ENCODE data around the gene ELMO1.
"Not testable (repeated sequence)": the region's sequence is repeated elsewhere in the genome, so short reads cannot be mapped to it uniquely, and the experiment has no call there.

The ELMO1 gene

GRCh38 chr7:37162106-37162505 lies 286.6 kb downstream of the ELMO1 start:
- ATAC-seq: no peak
- DNase-seq: no peak
- H3K27ac Mint-ChIP-seq: no peak overlapping the region
- no peak overlapping the region for H3K4me3 Mint-ChIP-seq
- no peaks in the 10 kb centered on the region for H3K4me1 Mint-ChIP-seq
- H3K27me3 Mint-ChIP-seq: no peaks in the 10 kb centered on the region
- H3K9me3 Mint-ChIP-seq: peaks cover 0 to 13% of the 10 kb centered on the region in 2 donors

- no peak for ATAC-seq
- DNase-seq: no peak
- H3K9me3 Mint-ChIP-seq: peaks cover 5 to 8% of the 10 kb centered on the region in 2 donors
- H3K27me3 Mint-ChIP-seq: no peaks in the 10 kb centered on the region
- no peak overlapping the region for H3K27ac Mint-ChIP-seq
- H3K4me3 Mint-ChIP-seq: no peak overlapping the region
- peaks cover 7% of the 10 kb centered on the region for H3K4me1 Mint-ChIP-seq
Observed at GRCh38 chr7:37160656-37161055, 288.0 kb downstream of the ELMO1 start.

- Mint-ChIP-seq H3K9me3 (peaks cover 8 to 13% of the 10 kb centered on the region in 2 donors), H3K27me3 (no peaks in the 10 kb centered on the region), H3K4me3 (no peak overlapping the region), H3K4me1 (peaks cover 7% of the 10 kb centered on the region), H3K27ac (no peak overlapping the region)
- ATAC-seq: no peak
- DNase-seq: no peak
Observed at GRCh38 chr7:37153376-37153775, 295.3 kb downstream of the ELMO1 start.

GRCh38 chr7:37151741-37152413 lies 296.8 kb downstream of the ELMO1 start:
- H3K27me3 Mint-ChIP-seq: no peaks in the 10 kb centered on the region
- ATAC-seq: no peak

GRCh38 chr7:37150856-37151255 lies 297.8 kb downstream of the ELMO1 start:
- H3K4me3 Mint-ChIP-seq: no peak overlapping the region
- H3K9me3 Mint-ChIP-seq: peaks cover 7 to 9% of the 10 kb centered on the region in 2 donors
- ATAC-seq: no peak
- H3K27me3 Mint-ChIP-seq: no peaks in the 10 kb centered on the region
- H3K4me1 Mint-ChIP-seq: peaks cover 6% of the 10 kb centered on the region
- DNase-seq: no peak
- H3K27ac Mint-ChIP-seq: no peak overlapping the region

More at GRCh38 chr7:37151741-37152413, 296.8 kb downstream of the ELMO1 start:
- Mint-ChIP-seq H3K27ac (no peak overlapping the region), H3K4me3 (no peak overlapping the region), H3K4me1 (peaks cover 11% of the 10 kb centered on the region), H3K9me3 (peaks cover 12 to 13% of the 10 kb centered on the region in 2 donors)
- DNase-seq: no peak

GRCh38 chr7:37150180-37150579 lies 298.5 kb downstream of the ELMO1 start:
- Mint-ChIP-seq H3K27me3 (no peaks in the 10 kb centered on the region), H3K4me3 (no peak overlapping the region), H3K9me3 (peaks cover 5% of the 10 kb centered on the region in 2 donors), H3K27ac (peak overlapping the region in 1 of 2 donors; percentile 64), H3K4me1 (peaks cover 4% of the 10 kb centered on the region)
- ATAC-seq (no peak), DNase-seq (no peak)

GRCh38 chr7:37149773-37150124 lies 298.9 kb downstream of the ELMO1 start:
- Mint-ChIP-seq H3K4me1 (peaks cover 4% of the 10 kb centered on the region), H3K9me3 (peaks cover 5% of the 10 kb centered on the region in 2 donors), H3K4me3 (no peak overlapping the region), H3K27me3 (no peaks in the 10 kb centered on the region), H3K27ac (peak overlapping the region in 1 of 2 donors; percentile 64)
- ATAC-seq (no peak), DNase-seq (no peak)

- peaks cover under 1 to 5% of the 10 kb centered on the region in 2 donors for H3K9me3 Mint-ChIP-seq
- no peaks in the 10 kb centered on the region for H3K27me3 Mint-ChIP-seq
- DNase-seq: no peak
- H3K27ac Mint-ChIP-seq: no peak overlapping the region
- ATAC-seq: no peak
- H3K4me1 Mint-ChIP-seq: peaks cover 4% of the 10 kb centered on the region
- H3K4me3 Mint-ChIP-seq: no peak overlapping the region
Observed at GRCh38 chr7:37149051-37149772, 299.5 kb downstream of the ELMO1 start.

GRCh38 chr7:37145682-37146081 lies 303.0 kb downstream of the ELMO1 start:
- Mint-ChIP-seq H3K9me3 (peaks cover 6 to 12% of the 10 kb centered on the region in 2 donors), H3K4me3 (no peak overlapping the region), H3K4me1 (peaks cover 4% of the 10 kb centered on the region), H3K27ac (no peak overlapping the region), H3K27me3 (no peaks in the 10 kb centered on the region)
- ATAC-seq: no peak
- no peak for DNase-seq

GRCh38 chr7:37144423-37144822 lies 304.2 kb downstream of the ELMO1 start:
- DNase-seq: no peak
- no peak overlapping the region for H3K4me3 Mint-ChIP-seq
- peaks cover 19 to 25% of the 10 kb centered on the region in 2 donors for H3K9me3 Mint-ChIP-seq
- no peaks in the 10 kb centered on the region for H3K27me3 Mint-ChIP-seq
- no peak for ATAC-seq
- H3K27ac Mint-ChIP-seq: no peak overlapping the region
- H3K4me1 Mint-ChIP-seq: peaks cover 4% of the 10 kb centered on the region

- Mint-ChIP-seq H3K27me3 (no peaks in the 10 kb centered on the region), H3K4me3 (no peak overlapping the region), H3K9me3 (peaks cover 27 to 39% of the 10 kb centered on the region in 2 donors), H3K27ac (no peak overlapping the region), H3K4me1 (peaks cover 4% of the 10 kb centered on the region)
- no peak for ATAC-seq
- DNase-seq: no peak
Observed at GRCh38 chr7:37142958-37143357, 305.7 kb downstream of the ELMO1 start.

GRCh38 chr7:37141742-37142141 lies 306.9 kb downstream of the ELMO1 start:
- H3K4me3 Mint-ChIP-seq: no peak overlapping the region
- no peaks in the 10 kb centered on the region for H3K4me1 Mint-ChIP-seq
- ATAC-seq (no peak), DNase-seq (no peak)
- H3K27ac Mint-ChIP-seq: no peak overlapping the region
- H3K27me3 Mint-ChIP-seq: no peaks in the 10 kb centered on the region
- peaks cover 33 to 38% of the 10 kb centered on the region in 2 donors for H3K9me3 Mint-ChIP-seq

GRCh38 chr7:37133902-37134301 lies 314.8 kb downstream of the ELMO1 start:
- not testable (repeated sequence) for H3K4me1 Mint-ChIP-seq, ATAC-seq, H3K4me3 Mint-ChIP-seq, H3K27ac Mint-ChIP-seq, DNase-seq, H3K27me3 Mint-ChIP-seq
- H3K9me3 Mint-ChIP-seq: peaks cover 15 to 16% of the 10 kb centered on the region in 2 donors

GRCh38 chr7:37131855-37132254 lies 316.8 kb downstream of the ELMO1 start:
- no peak overlapping the region for H3K4me3 Mint-ChIP-seq
- H3K27me3 Mint-ChIP-seq: no peaks in the 10 kb centered on the region
- DNase-seq (no peak), ATAC-seq (no peak)
- no peak overlapping the region for H3K27ac Mint-ChIP-seq
- H3K4me1 Mint-ChIP-seq: peaks cover 11% of the 10 kb centered on the region
- H3K9me3 Mint-ChIP-seq: peaks cover 2 to 19% of the 10 kb centered on the region in 2 donors

GRCh38 chr7:37129035-37129425 lies 319.6 kb downstream of the ELMO1 start:
- peaks cover 11% of the 10 kb centered on the region for H3K4me1 Mint-ChIP-seq
- H3K4me3 Mint-ChIP-seq: no peak overlapping the region
- H3K27me3 Mint-ChIP-seq: no peaks in the 10 kb centered on the region
- ATAC-seq (no peak), DNase-seq (no peak)
- H3K27ac Mint-ChIP-seq: peak overlapping the region in 1 of 2 donors; percentile 42
- H3K9me3 Mint-ChIP-seq: peaks cover 4 to 28% of the 10 kb centered on the region in 2 donors

- Mint-ChIP-seq H3K27me3 (no peaks in the 10 kb centered on the region), H3K4me1 (peaks cover 15% of the 10 kb centered on the region), H3K27ac (peak overlapping the region in 1 of 2 donors; percentile 42), H3K4me3 (no peak overlapping the region), H3K9me3 (peaks cover 4 to 28% of the 10 kb centered on the region in 2 donors)
- ATAC-seq (no peak), DNase-seq (no peak)
Observed at GRCh38 chr7:37128327-37129034, 320.2 kb downstream of the ELMO1 start.

All from stimulated activated naive CD8-positive, alpha-beta T cell treated with anti-CD3 and anti-CD28 coated beads, Interleukin-15, amount 100 ng/mL, for 72 hours (primary cell).